NCI-H1417 (cell line): ENCODE measurements around the gene DPP9.
"Not testable (repeated sequence)": the region's sequence is repeated elsewhere in the genome, so short reads cannot be mapped to it uniquely, and the experiment has no call there.

Experiments
- DNase-seq, 3 experiments: peaks; one replicate each; lab custom pipeline; 2025; lab: John Stamatoyannopoulos, UW

The DPP9 gene

DNA sequence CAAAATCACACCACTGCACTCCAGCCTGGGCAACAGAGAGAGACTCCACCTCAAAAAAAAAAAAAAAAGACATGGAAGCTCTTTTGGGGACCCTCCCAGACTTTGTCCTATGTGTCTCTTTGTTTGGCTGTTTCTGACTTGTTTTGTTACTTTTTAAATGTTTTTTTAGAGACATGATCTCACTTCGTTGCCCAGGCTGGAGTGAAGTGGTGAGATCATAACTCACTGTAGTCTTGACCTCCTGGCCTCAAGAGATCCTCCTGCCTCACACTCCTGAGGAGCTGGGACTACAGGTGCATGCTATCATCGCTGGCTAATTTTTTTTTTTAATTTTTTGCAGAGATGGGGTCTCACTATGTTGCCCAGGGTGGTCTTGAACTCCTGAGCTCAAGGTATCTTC is 16.4 kb upstream of the DPP9 start:
- DNase-seq: no peak

DNA sequence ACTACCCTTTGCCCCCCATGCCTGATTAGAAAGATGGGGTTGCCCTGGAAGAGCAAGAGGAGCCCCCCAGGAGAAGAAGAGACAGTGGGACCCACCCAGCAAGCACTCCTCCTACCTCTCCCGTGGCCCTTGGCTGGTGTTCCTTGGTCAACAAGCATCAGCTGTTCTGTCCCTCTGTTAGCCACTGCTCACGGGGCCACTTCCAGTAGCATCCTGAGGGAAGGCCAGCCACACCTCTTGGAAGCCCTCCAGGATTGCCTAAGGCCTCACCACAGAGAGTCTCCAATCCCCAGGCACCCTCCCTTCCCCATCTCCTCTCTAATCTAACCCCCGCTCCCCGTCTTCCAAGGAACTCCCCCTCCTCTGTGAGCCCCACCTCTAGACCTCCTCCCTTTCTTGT is 15.1 kb upstream of the DPP9 start:
- peak in 1 of 3 experiments; percentile 83 for DNase-seq

DNA sequence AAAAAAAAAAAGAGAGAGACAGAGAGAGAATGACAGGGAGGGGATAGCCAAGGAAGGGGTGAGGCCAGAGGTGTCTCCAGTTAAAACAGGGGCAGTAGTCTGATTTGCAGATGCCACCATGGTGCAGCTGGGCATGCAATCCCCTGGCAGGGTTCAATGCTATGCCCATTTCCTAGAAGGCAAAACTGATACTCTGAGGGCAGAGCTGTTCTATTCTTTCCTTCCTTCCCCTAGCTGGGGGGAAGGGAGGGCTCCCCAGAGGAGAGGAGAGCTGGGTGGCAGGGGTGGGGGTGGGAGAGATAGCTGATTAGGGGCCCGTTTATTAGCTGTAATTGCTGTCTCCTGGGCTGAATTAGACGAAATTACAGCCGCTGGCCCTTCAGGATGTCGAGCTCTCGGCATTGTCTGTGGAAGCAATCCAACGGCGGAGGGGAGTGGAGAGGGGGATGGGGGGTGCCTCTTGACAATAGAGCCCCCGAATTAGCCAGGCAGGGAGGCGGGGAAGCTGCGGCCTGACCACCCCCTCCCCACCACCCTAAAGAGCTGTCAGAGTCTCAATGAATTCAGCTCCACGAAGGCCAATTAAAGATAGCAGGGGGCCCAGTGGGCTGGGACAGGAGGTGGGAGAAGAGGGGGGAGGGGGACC is 14.4 kb upstream of the DPP9 start:
- DNase-seq: peak in 2 of 3 experiments; percentile 97 to 99

DNA sequence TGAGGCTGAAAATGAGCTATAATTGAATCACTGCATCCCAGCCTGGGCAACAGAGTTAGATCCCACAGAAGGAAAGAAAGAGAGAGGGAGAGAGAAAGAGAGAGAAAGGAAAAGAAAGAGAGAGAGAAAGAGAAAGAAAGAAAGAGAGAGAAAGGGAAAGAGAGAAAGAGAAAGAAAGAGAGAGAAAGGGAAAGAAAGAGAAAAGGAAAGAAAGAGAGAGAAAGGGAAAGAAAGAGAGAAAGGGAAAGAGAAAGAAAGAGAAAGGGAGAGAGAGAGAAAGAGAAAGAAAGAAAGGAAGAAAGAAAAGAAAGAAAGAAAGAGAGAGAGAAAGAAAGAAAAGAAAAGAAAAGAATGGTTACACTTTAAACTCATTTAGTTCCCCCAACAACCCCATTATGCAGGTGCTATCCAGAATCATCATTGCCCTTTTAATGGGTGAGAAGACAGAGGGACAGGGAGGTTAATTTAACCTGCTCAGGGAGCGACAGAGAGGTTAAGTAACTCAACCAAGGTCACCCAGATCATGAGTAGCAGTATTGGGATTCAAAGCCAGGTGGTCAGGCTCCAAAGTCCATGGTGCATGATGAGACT is 10.2 kb upstream of the DPP9 start:
- DNase-seq: peak in 1 of 3 experiments; percentile 15

DNA sequence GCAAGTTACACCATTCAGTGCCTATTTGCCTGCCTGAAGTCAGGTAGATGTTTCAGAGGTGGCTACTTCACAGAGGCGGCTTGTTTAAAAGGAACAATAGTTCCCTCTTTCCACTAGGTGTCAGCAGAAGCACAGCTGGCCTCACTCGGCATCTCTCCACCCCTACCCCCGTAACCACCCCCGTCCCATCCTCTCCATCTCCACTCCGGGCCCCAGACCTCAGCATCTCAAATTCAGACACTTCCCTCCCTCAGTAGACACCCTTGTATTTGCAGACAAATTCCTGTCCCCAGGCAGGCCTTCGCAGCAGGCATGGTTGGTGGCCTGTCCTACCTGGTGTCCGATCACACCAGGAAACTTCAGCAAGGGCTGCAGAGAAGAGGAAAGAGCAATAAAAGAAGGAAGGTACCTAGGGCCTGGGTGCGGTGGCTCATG is 9.1 kb upstream of the DPP9 start:
- DNase-seq: peak; percentile 77 to 92 (median 79)

DNA sequence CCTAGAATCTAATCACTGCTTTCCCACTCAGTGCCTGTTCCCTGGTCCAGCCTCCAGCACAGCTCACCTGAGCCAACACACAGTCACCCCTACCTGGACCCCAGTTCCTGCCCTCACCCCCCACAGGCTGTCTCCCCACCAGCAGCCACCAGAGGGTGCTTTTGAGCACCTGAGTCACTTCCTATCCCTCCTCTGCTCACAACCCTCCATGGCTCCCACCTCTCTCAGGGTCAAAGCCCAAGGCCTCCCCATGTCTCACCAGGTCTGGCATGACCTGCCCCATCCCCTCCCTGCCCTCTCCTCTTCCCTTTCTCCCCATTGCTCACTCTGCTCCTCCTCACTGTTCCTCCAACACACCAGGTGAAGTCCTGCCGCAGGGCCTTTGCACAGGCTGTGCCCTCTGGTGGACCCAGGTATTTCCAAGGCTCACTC is 7.1 kb upstream of the DPP9 start:
- peak in 2 of 3 experiments; percentile 18 to 50 for DNase-seq

DNA sequence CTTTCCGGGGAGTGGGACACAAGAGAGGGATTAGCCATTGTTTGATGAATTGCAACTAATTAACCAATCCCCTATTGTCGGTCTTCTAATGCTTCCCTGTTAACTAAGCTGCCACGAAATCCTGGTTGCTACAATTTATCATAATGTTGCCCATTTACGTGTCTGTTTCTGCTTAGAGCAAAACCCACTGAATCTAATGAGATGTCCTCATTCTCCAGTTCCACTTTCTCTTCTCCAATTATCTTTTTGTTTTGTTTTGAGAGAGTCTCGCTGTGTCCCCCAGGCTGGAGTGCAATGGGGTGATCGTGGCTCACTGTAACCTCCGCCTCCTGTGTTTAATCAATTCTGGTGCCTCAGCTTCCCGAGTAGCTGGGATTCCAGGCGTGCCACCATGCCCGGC is 5.2 kb upstream of the DPP9 start:
- no peak for DNase-seq

DNA sequence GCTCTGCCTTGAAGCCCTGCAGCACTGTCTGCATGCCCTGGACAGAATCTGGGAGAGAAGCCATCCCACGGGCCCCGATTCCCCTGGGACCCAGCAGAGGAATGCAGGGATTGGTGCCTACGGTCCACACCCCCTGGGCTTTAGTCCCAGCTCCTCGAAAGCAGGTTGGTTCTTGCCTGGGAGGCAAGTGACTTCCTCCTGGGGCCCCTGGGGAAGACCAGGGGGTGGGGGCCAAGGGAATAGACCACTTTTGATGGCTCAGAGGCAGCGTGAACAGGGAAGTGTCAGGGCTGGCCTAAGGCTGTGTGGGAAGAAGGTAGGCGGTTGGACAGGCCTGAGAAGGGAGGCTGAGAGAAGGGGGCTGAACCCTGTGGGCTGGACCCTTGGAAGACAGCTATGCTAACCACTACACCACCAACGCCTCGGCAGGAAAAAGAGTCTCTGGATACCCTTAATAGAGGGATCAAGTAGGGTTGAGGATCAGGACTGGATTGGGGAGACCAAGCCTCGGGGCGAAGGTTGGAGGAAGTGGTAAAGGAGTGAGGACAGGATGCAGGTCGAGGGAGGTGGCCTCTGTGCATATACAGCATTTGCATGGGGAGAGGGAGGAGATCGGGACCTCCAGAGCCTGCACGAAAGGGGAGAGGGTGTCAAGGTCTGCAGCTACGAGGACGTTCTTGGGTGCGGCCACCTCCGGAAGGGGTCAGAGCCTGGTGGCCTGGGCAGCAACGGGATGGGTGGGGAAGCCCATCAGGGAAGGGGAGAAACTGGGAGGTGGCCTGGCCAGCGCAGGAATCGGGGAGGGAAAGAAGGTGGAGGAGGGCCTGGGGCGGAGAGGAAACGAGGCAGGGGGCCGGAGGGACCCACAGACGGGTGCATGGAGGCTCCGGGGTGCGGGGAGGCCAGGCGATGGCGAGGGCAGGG is 709 bp downstream of the DPP9 start:
- DNase-seq: peak in 1 of 3 experiments; percentile 44

DNA sequence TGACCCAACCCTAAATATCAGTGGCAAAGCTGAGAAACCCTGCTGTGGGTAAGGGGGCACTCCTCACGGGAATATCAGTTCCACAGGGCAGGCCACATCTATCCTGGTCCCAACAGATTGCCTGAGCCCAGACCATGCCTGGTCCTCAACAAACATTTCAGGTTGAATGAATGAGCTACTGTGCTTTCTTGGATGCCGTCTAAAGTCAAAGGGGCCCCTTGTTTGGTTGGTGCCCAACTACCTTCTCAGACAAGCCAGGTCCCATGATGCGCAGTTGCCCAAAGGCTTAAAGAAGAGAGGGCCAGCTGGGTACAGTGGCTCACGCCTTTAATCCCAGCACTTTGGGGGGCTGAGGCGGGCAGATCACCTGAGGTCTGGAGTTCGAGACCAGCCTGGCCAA is 2.4 kb downstream of the DPP9 start:
- DNase-seq: no peak

DNA sequence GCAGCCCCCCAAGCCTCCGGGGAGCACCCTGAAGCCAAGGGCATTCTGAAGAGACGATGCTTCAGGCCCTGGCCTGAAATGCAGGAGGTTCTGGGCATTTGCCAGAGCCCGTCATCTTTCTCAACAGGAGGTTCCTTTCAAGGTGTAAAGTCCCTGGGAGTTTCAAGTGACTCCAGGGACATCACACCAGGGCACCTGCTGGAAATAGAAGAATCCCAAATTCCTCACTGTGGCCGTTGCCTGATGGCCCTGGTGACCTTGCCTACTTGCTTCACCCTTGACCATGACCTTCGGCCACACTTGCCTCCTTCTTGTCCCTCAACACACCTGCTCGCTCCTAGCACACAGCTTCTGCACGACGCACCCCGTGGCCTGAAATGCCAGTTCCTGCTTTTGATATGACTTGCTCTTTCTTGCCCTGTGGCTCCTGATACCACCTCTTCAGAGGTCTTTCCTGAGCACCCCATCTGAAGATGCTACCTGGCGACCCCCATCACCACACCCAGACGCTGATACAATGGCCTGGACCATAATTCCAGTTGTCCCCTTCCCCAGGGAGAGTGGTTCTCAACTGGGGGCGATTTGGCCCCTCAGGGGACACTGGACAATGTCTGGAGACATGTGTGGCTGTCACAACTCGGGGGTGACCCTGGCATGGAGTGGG is 3.5 kb downstream of the DPP9 start:
- DNase-seq: no peak

DNA sequence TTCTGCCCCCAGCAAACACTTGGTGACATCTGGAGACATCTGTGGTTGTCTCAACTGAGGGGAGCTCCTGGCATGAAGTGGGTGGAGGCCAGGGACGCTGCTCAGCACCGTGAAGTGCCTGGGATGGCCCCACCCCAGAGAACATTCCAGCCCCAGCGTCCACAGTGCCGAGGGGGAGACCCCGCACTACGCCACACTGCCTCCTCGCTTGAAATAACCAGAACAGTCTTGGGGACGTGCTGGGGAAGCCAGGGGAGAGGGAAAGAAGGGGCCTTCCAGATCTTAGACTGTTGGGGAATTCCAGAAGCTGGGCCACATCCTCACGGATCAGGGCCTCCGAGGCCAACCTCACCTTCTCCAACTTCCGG is 4.2 kb downstream of the DPP9 start:
- DNase-seq: no peak

DNA sequence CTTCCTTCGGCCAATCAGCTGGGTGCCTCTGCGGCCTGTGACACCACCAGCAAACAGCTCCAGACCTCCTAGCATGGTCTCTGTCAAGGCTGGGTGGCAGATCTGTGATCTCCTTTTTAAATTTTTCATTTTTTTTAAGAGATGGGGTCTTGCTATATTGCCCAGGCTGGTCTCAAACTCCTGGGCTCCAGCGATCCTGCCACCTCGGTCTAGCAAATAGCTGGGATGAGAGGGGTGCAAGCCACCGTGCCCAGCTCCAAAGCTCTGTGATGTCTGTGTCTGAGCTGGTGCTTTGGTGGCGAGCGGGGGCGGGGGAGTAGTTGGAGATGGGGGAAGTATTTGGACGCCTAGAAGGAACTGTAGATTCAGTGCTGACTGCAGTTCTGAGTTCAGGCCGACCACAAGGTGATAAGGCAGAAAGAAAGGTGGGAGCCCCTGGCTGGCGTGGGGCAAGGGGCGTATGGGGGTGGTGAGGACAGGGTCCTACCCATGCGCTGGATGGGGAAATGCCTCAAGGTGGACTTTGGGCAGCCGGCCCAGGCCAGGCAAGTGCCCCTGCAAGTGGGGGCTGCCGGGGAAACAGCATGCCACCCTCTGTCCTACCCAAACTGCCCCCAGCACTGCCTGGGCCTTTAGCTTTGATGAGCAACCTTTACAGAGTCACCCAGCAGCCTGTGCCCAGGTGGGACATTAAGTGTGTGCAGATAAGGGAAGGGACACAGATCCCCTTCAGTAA is 5.5 kb downstream of the DPP9 start:
- no peak for DNase-seq

DNA sequence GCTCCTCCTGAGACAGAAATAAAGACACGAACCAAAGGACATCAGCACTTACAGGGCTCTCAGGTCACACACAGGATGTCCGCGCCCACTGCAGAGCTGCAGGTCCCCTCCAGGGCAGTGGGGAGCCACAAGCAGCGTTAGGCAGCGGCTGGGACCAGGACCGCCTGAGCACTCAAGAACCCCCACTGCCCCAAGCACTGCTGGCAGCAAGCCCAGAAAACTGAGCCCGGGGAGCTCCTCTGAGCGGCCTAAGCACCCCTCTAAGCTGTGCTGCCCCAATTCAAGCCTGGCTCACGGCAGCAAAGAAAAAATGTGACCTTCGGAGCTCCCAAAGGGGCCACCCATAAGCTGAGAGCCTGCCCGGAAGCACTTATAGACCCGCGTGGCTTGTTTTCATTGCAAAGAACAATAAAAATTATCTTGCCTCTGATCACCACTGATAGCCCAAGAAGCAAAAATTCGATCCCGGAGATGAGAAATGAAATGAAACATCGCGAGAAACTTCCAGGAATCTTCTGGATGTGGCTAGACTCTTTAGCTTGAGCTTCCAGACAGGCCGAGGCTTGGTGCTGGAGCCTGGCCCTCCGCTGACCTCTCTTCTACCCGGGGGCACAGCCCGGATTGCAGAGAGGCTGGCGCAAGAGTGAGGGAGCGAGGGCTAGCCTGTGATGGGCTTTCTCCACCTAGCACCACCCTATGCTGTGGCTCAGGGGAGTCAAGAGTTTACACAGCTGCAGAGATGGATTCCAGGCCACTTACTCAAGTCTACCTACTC is 6.3 kb downstream of the DPP9 start:
- no peak for DNase-seq

DNA sequence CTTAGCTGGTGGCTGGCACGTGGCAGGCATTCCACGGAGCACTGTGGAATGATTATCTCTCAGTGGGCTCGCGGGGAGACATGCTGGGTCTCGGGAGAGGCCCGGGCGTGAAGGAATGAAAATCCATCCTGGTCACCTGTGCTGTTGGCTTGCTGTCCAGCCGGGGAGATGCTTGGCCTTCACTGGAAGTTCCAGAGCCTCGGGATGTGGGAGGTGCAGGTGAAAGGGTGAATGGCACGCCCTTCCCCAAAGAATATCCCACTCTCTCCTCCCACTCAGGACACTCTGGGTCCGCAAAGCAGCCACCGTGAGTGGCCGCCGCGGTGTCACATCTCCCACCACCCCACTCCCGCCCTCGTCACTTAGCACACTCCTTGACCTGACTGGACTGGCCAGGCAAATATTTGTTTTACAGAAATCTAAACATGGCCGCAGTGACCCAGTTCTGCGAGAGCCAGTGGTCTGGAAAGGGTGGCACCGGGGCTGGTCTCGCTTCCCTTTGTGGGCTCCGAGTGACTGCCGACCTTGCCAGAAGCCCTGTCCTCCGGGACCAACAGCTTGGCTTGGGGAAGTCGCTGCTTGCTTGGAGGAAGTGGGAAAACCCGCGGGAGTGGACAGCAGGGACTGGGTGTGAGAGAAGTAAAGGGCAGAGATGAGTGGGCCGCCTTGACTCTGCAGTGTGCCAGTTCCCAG is 8.0 kb downstream of the DPP9 start:
- no peak for DNase-seq

DNA sequence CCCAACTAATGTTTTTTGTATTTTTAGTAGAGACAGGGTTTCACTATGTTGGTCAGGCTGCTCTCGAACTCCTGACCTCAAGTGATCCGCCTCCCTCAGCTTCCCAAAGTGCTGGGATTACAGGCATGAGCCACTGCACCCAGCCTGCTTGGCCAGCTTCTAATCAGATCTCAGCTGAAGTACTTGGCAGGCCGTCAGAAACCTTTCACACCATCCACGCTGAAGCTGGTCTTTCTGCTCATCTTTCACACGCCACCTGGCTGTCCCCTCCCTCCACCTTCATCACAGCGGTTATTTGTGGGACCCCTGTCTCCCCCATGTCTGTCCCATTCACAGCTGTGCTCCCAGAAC is 8.5 kb downstream of the DPP9 start:
- not testable (repeated sequence) for DNase-seq

DNA sequence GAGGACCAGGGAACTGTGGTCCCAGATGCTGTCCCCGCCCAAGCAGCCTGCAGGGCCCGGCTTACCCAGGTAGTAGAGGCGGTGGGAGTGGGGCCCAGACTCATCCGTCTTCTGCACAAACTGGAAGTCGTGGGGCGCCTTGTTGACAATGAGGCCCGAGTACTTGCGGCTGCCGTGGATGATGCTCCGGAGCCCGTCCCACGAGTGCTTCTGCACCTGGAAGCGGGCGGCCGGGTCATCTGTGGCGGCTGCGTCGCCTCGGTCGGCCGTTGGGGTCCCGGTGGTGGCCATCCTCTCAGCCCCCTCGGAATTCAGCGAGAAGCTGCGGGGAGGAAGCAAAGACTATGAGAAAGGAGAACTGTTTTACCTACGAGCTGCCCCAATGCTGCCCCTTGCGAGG is 9.6 kb downstream of the DPP9 start:
- DNase-seq: no peak

DNA sequence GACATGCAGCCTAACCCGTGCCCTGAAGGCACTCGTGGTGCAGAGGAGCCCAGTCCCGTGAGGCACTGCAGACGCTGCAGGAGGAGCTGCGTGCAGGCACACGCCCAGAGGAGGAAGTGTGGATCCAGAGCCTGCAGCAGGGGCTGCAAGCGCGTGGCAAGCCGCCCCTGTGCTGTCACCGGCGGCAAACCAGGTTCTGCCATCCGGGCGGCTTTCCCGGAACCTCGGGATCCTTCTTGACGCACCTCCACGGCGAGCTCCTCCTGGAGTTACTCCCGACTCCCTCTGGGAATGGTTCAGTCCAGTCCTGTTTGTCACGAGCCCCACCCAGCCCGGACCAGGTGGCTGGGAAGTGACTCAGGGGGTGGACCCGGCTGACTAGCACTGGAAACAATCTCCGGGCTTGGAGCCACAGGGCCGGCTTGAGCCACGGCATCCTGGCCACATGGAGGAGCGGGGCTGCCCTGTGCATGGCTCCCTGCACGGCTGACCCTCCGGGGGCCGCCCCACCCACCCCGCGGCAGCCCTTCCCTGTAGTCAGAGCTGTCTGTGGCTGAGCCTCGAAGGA is 10.2 kb downstream of the DPP9 start:
- DNase-seq: no peak

DNA sequence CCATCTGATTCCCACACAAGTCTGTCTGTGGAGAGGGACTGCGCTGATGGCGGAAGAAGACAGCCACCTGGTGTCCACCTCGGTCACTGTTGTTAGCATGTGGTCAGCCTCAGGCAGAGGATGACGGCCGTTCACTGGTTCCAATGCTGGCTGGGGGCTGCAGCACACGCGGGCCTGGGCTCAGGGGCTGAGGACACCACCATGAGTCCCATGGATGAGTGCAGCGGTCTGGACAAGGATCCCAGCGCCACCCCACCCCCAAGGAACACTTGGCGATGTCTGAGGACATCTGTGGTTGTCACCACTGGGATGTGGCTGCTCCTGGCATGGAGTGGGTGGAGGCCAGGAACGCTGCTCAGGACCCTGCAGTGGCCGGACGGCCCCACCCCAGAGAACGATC is 10.9 kb downstream of the DPP9 start:
- no peak for DNase-seq

DNA sequence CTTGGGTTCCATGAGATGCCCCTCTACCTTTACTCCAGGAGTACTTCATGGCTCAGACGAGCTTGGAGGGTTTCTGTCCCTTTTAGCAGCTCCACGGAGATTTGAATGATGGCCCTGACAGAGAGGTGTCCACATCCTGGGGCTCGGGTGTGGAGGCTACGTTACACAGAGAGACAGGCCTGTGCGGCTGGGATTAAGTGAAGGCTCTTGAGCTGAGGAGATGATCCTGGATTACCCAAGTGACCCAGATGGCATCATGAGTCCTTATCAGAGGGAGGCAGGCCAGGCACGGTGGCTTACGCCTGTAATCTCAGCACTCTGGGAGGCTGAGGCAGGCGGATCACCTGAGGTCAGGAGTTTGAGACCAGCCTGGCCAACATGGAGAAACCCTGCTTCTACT is 12.4 kb downstream of the DPP9 start:
- DNase-seq: no peak

DNA sequence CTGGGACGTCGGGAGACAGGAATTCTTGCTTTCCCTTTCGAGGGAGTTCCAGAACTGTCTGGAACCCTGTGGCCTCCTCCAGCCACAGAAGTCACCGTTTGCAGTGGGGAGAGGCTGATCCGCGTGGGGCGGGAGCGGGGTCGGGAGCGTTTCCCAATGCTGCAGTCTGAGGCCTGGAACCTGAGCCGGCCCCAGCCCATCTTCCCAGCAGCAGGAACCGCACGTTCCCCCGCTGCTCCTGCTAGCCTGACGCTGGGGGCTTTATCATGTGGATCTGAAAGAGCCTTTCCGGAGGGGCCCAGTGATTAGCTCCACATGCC is 13.4 kb downstream of the DPP9 start:
- DNase-seq: no peak
